ENCODE measurements around the gene TMEM26. TPM values are rescaled to one million over a fixed set of nuclear protein-coding genes. Genes with fewer than 3 reads are reported as not detected.

Gene TMEM26
- polyA plus RNA-seq, 2 of the 4 experiments (the other 2 are of a cell fraction) = 0.03 to 0.10 TPM

- TF ChIP-seq, protein P1, sequence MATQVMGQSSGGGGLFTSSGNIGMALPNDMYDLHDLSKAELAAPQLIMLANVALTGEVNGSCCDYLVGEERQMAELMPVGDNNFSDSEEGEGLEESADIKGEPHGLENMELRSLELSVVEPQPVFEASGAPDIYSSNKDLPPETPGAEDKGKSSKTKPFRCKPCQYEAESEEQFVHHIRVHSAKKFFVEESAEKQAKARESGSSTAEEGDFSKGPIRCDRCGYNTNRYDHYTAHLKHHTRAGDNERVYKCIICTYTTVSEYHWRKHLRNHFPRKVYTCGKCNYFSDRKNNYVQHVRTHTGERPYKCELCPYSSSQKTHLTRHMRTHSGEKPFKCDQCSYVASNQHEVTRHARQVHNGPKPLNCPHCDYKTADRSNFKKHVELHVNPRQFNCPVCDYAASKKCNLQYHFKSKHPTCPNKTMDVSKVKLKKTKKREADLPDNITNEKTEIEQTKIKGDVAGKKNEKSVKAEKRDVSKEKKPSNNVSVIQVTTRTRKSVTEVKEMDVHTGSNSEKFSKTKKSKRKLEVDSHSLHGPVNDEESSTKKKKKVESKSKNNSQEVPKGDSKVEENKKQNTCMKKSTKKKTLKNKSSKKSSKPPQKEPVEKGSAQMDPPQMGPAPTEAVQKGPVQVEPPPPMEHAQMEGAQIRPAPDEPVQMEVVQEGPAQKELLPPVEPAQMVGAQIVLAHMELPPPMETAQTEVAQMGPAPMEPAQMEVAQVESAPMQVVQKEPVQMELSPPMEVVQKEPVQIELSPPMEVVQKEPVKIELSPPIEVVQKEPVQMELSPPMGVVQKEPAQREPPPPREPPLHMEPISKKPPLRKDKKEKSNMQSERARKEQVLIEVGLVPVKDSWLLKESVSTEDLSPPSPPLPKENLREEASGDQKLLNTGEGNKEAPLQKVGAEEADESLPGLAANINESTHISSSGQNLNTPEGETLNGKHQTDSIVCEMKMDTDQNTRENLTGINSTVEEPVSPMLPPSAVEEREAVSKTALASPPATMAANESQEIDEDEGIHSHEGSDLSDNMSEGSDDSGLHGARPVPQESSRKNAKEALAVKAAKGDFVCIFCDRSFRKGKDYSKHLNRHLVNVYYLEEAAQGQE (IDR thresholded peaks at IDR 0.05) = no peak
- no peak for TF ChIP-seq RAD21 (conservative IDR thresholded peaks at IDR 0.05 in 1 of 2, IDR thresholded peaks at IDR 0.05 in 1 of 2)
Measured at GRCh38 chr10:61477451-61477850, 24.3 kb upstream of the TMEM26 start (continued).

- Histone ChIP-seq H3K27ac (no peak overlapping the region), H3K9me3 (no peaks in the 10 kb centered on the region), H3K4me1 (peaks cover 7% of the 10 kb centered on the region; the same call in 1 of the 3 replicates), H3K4me3 (no peak overlapping the region), H3K4me2 (no peak overlapping the region)
- POLR2A ChIA-PET = no interaction called here
- DNase-seq (ENCODE audit: low read depth in 1 of 2, low spot score in 1 of 2) (no peak), FAIRE-seq (no peak), ATAC-seq (no peak)
- TF ChIP-seq HDAC2 (IDR thresholded peaks at IDR 0.05) (0 out of 2 replicates have a peak, but pooled peaks have one; percentile 16), USF2 (IDR thresholded peaks at IDR 0.05) (no peak), NFE2L2 (conservative IDR thresholded peaks at IDR 0.05; ENCODE audit: low read length) (no peak), FOXS1 (CRISPR knock-in tag; IDR thresholded peaks at IDR 0.05) (no peak), HES2 (IDR thresholded peaks at IDR 0.05) (no peak), KDM5A (IDR thresholded peaks at IDR 0.05) (no peak), RFX5 (IDR thresholded peaks at IDR 0.05) (no peak)
- TF ChIP-seq, protein P2, sequence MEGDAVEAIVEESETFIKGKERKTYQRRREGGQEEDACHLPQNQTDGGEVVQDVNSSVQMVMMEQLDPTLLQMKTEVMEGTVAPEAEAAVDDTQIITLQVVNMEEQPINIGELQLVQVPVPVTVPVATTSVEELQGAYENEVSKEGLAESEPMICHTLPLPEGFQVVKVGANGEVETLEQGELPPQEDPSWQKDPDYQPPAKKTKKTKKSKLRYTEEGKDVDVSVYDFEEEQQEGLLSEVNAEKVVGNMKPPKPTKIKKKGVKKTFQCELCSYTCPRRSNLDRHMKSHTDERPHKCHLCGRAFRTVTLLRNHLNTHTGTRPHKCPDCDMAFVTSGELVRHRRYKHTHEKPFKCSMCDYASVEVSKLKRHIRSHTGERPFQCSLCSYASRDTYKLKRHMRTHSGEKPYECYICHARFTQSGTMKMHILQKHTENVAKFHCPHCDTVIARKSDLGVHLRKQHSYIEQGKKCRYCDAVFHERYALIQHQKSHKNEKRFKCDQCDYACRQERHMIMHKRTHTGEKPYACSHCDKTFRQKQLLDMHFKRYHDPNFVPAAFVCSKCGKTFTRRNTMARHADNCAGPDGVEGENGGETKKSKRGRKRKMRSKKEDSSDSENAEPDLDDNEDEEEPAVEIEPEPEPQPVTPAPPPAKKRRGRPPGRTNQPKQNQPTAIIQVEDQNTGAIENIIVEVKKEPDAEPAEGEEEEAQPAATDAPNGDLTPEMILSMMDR (IDR thresholded peaks at IDR 0.05) = no peak
- 81% methylated on average over 1 of the region's 1 CpG for WGBS (ENCODE audit: missing lambda C conversion rate)
- CTCF ChIA-PET = no interaction called here
Measured at GRCh38 chr10:61476529-61476928, 23.3 kb upstream of the TMEM26 start.

DNA sequence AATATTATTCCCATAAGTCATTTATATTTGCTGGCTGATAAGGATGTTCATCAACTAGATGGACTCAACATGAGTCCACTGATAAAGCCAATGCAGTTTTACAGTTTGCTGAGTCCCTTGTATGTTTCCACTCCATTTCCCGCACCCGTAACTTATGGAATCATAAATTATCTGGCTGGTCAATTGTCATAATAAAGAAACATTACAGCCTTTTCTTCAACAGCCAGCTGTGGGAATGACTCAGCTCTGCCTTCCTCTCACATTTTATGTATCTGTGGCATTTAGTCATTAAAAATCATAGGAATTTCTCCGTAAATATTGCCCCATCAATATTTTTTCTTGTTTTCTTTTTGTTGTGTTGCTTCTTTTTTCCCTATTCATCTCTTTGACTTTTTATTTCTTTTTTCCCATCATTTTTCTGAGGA lies 22.3 kb upstream of the TMEM26 start:
- ATAC-seq = no peak
- peak overlapping the region; percentile 11; the same call in 2 of the 3 replicates for H3K4me2 ChIP-seq
- no peak for FAIRE-seq
- WGBS (ENCODE audit: missing lambda C conversion rate) = 56% methylated on average over 3 of the region's 3 CpGs
- no peaks in the 10 kb centered on the region for H3K9me3 ChIP-seq
- no peak for DNase-seq (ENCODE audit: low read depth in 1 of 2, low spot score in 1 of 2)
- ChIA-PET POLR2A (no interaction called here), CTCF (no interaction called here)
- H3K27ac ChIP-seq = no peak overlapping the region
- H3K4me1 ChIP-seq = peaks cover 7% of the 10 kb centered on the region; the same call in 1 of the 3 replicates
- no peak overlapping the region for H3K4me3 ChIP-seq
- TF ChIP-seq CEBPB (IDR thresholded peaks at IDR 0.05) (no peak), RNF2 (IDR thresholded peaks at IDR 0.05; ENCODE audit: borderline replicate concordance, low read depth) (no peak), EP300 (IDR thresholded peaks at IDR 0.05) (no peak), MYC (IDR thresholded peaks at IDR 0.05; ENCODE audit: borderline replicate concordance, low read length) (no peak), HEYL (CRISPR knock-in tag; IDR thresholded peaks at IDR 0.05) (no peak)
- TF ChIP-seq, protein P2 (IDR thresholded peaks at IDR 0.05) = no peak
